ENCODE measurements around the gene MBD1.

MBD1 gene

DNA sequence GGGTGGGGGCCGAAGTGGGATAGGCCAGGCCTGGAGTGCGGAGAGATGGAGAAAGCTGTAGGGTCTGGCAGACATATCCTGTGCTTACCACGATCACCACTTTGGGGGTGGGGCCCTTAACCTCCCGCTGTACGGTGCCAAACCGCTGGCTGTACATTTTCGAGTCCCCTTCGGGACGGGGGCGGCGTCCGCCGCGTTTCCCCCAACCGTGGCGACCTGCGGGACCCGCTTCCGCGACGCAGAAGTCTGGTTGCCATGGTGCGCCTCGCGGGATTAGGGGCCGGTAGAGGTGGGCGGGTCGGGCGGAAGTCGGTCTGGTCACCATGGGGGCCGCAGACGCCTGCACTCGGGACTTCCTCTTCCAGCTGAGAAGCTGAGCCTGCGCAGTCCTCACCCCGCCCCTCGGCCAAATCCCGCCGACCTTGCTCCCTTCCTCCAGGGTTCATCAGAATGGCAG, 15.0 kb downstream of the MBD1 start, which contains the start of gene CFAP53:
Gene CFAP53, minus strand, starts transcription at position 248 of the 457 bp plus-strand sequence. Its CDS starts 91 bp downstream, at position 157.
- no peak within 1 kb of the TSS for H3K23ac ChIP-seq (ENCODE audit: low read length)
- no peak within 1 kb of the TSS for H2BK5ac ChIP-seq (ENCODE audit: low read depth, low read length, poor library complexity)
- peak within 1 kb of the TSS; percentile 7 for H3K18ac ChIP-seq (ENCODE audit: low read length)
- H2AK5ac ChIP-seq (ENCODE audit: low read length) = no peak within 1 kb of the TSS
- no peak within 1 kb of the TSS for H2BK120ac ChIP-seq (ENCODE audit: insufficient read depth, low read length, poor library complexity)
- peak within 1 kb of the TSS; percentile 90 for H3K4me3 ChIP-seq (ENCODE audit: low read depth, low read length)
- no peak within 1 kb of the TSS for H3K27ac ChIP-seq (ENCODE audit: low read depth, low read length)
- no peaks in the 10 kb centered on the region for H3K27me3 ChIP-seq (ENCODE audit: insufficient read depth, low read length)
- peak within 1 kb of the TSS; percentile 87 for H4K12ac ChIP-seq (ENCODE audit: low read depth, low read length)
- peaks cover 3% of the 10 kb centered on the region for H3K79me1 ChIP-seq (ENCODE audit: low read length)
- no peaks in the 10 kb centered on the region for H3K9me3 ChIP-seq (ENCODE audit: insufficient read depth, low read depth, low read length)
- H3K14ac ChIP-seq (ENCODE audit: low read length) = no peak within 1 kb of the TSS
- H3K4ac ChIP-seq (ENCODE audit: low read depth, low read length) = no peak within 1 kb of the TSS
- H3K79me2 ChIP-seq (ENCODE audit: control insufficient read depth, insufficient read depth, low read length, poor library complexity) = no peaks in the 10 kb centered on the region
- DNase-seq = peak; percentile 86 to 88
- WGBS (ENCODE audit: extremely low coverage, insufficient coverage, insufficient read length) = no CpG with 5 or more reads among the region's 37 CpGs
- peak within 1 kb of the TSS; percentile 84 for H3K4me2 ChIP-seq (ENCODE audit: low read length)
- H2AFZ ChIP-seq (ENCODE audit: insufficient read depth, low read length, poor library complexity) = peak within 1 kb of the TSS; percentile 81
- H4K91ac ChIP-seq (ENCODE audit: low read depth, low read length) = peak within 1 kb of the TSS; percentile 52
- peaks cover 3 to 4% of the 10 kb centered on the region in 2 experiments for H3K4me1 ChIP-seq (ENCODE audit: control insufficient read depth in 1 of 2, insufficient read depth in 2 of 2, low read length in 2 of 2)
- peak within 1 kb of the TSS; percentile 93 for H3K9ac ChIP-seq (ENCODE audit: low read length)
- peak within 1 kb of the TSS; percentile 84 for H4K8ac ChIP-seq (ENCODE audit: low read depth, low read length)
- H3K36me3 ChIP-seq (ENCODE audit: control insufficient read depth in 1 of 2, insufficient read depth in 2 of 2, low read length in 2 of 2) = peaks cover 14 to 23% of the 10 kb centered on the region in 2 experiments
- H2BK12ac ChIP-seq (ENCODE audit: low read length) = no peak within 1 kb of the TSS

DNA sequence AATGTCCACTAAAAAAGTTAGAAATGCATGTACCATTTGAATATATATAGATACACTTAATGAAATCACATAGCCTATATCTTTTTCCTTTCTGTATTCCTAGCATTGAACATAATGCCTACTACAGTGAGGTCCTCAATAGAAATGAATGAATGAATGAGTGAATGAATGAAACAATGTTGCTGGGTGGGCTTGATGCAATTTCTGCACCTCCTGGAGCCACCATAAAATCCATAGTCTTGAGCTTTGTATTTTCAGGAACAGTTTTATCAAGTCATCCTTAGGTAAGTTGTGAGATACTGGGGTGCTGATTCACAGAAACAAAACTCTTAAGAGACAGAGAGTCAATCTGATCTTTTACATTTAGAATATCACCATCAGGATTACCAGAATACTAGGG, 18.3 kb downstream of the MBD1 start:
- H3K4me1 ChIP-seq (ENCODE audit: control insufficient read depth in 1 of 2, insufficient read depth in 2 of 2, low read length in 2 of 2) = peaks cover 3 to 4% of the 10 kb centered on the region in 2 experiments
- no peak overlapping the region for H4K12ac ChIP-seq (ENCODE audit: low read depth, low read length)
- no peak overlapping the region for H3K23ac ChIP-seq (ENCODE audit: low read length)
- H2BK12ac ChIP-seq (ENCODE audit: low read length) = no peak overlapping the region
- H3K4me3 ChIP-seq (ENCODE audit: low read depth, low read length) = no peak overlapping the region
- H2AK5ac ChIP-seq (ENCODE audit: low read length) = no peak overlapping the region
- H4K8ac ChIP-seq (ENCODE audit: low read depth, low read length) = no peak overlapping the region
- no peaks in the 10 kb centered on the region for H3K79me2 ChIP-seq (ENCODE audit: control insufficient read depth, insufficient read depth, low read length, poor library complexity)
- no peaks in the 10 kb centered on the region for H3K27me3 ChIP-seq (ENCODE audit: insufficient read depth, low read length)
- H2BK5ac ChIP-seq (ENCODE audit: low read depth, low read length, poor library complexity) = no peak overlapping the region
- no peaks in the 10 kb centered on the region for H3K9me3 ChIP-seq (ENCODE audit: insufficient read depth, low read depth, low read length)
- H2BK120ac ChIP-seq (ENCODE audit: insufficient read depth, low read length, poor library complexity) = no peak overlapping the region
- peaks cover 3% of the 10 kb centered on the region for H3K79me1 ChIP-seq (ENCODE audit: low read length)
- H3K9ac ChIP-seq (ENCODE audit: low read length) = no peak overlapping the region
- DNase-seq = no peak
- H3K27ac ChIP-seq (ENCODE audit: low read depth, low read length) = no peak overlapping the region
- peaks cover 0 to 3% of the 10 kb centered on the region in 2 experiments for H3K36me3 ChIP-seq (ENCODE audit: control insufficient read depth in 1 of 2, insufficient read depth in 2 of 2, low read length in 2 of 2)
- H4K91ac ChIP-seq (ENCODE audit: low read depth, low read length) = no peak overlapping the region
- H3K14ac ChIP-seq (ENCODE audit: low read length) = no peak overlapping the region
- H3K4me2 ChIP-seq (ENCODE audit: low read length) = no peak overlapping the region
- H3K4ac ChIP-seq (ENCODE audit: low read depth, low read length) = no peak overlapping the region
- H3K18ac ChIP-seq (ENCODE audit: low read length) = no peak overlapping the region
- no peak overlapping the region for H2AFZ ChIP-seq (ENCODE audit: insufficient read depth, low read length, poor library complexity)

DNA sequence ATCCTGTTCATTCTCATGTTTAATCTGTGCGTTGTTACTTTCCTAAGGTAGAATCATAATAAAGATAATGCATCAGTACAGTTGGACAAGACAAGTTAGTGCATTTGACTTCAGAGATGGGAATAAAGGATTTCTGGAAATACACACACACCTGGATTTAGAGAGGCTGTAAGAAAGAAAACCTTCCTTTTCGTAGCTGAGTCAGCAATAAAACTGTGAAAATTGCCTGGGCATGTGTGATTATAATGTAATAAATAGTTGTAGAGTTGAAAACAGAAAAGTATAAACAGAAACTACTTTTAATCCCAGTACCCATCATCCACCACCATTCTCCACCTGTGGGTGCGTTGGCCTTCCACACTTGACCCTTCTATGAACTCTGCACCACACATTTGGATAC, 30.4 kb downstream of the MBD1 start:
- H3K27ac ChIP-seq (ENCODE audit: low read depth, low read length) = no peak overlapping the region
- no peaks in the 10 kb centered on the region for H3K36me3 ChIP-seq (ENCODE audit: control insufficient read depth in 1 of 2, insufficient read depth in 2 of 2, low read length in 2 of 2)
- H3K9ac ChIP-seq (ENCODE audit: low read length) = no peak overlapping the region
- no peaks in the 10 kb centered on the region for H3K79me2 ChIP-seq (ENCODE audit: control insufficient read depth, insufficient read depth, low read length, poor library complexity)
- no peak for DNase-seq
- H2BK120ac ChIP-seq (ENCODE audit: insufficient read depth, low read length, poor library complexity) = no peak overlapping the region
- H3K4ac ChIP-seq (ENCODE audit: low read depth, low read length) = no peak overlapping the region
- no peak overlapping the region for H3K14ac ChIP-seq (ENCODE audit: low read length)
- H3K4me2 ChIP-seq (ENCODE audit: low read length) = no peak overlapping the region
- WGBS (ENCODE audit: extremely low coverage, insufficient coverage, insufficient read length) = no CpG with 5 or more reads among the region's 3 CpGs
- H3K4me3 ChIP-seq (ENCODE audit: low read depth, low read length) = no peak overlapping the region
- no peak overlapping the region for H4K91ac ChIP-seq (ENCODE audit: low read depth, low read length)
- no peaks in the 10 kb centered on the region for H3K9me3 ChIP-seq (ENCODE audit: insufficient read depth, low read depth, low read length)
- H4K12ac ChIP-seq (ENCODE audit: low read depth, low read length) = no peak overlapping the region
- no peaks in the 10 kb centered on the region for H3K27me3 ChIP-seq (ENCODE audit: insufficient read depth, low read length)
- no peak overlapping the region for H2AK5ac ChIP-seq (ENCODE audit: low read length)
- no peak overlapping the region for H4K8ac ChIP-seq (ENCODE audit: low read depth, low read length)
- no peaks in the 10 kb centered on the region for H3K4me1 ChIP-seq (ENCODE audit: control insufficient read depth in 1 of 2, insufficient read depth in 2 of 2, low read length in 2 of 2)
- H2AFZ ChIP-seq (ENCODE audit: insufficient read depth, low read length, poor library complexity) = no peak overlapping the region
- no peak overlapping the region for H2BK5ac ChIP-seq (ENCODE audit: low read depth, low read length, poor library complexity)
- H3K18ac ChIP-seq (ENCODE audit: low read length) = no peak overlapping the region
- no peak overlapping the region for H3K23ac ChIP-seq (ENCODE audit: low read length)
- H2BK12ac ChIP-seq (ENCODE audit: low read length) = no peak overlapping the region
- no peaks in the 10 kb centered on the region for H3K79me1 ChIP-seq (ENCODE audit: low read length)

DNA sequence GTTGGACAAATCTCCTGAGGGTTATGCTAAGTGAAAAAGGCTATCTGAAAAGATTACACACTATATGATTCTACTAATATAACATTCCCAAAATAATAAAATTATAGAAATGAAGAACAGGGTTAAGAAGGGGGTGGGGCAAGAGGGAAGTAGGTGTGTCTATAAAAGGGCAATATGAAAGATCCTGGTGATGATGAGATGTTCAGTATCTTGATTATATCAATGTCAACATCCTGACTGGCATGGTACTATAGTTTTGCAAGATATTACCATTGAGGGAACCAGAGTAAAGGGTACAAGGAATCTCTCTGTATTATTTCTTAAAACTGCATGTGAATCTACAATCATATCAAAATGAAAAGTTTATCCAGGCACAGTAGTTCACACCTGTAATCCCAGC, 31.7 kb downstream of the MBD1 start:
- Histone ChIP-seq H2AFZ (ENCODE audit: insufficient read depth, low read length, poor library complexity) (no peak overlapping the region), H3K9ac (ENCODE audit: low read length) (no peak overlapping the region), H3K4ac (ENCODE audit: low read depth, low read length) (no peak overlapping the region), H3K36me3 (ENCODE audit: control insufficient read depth in 1 of 2, insufficient read depth in 2 of 2, low read length in 2 of 2) (no peaks in the 10 kb centered on the region), H3K4me3 (ENCODE audit: low read depth, low read length) (no peak overlapping the region), H3K27ac (ENCODE audit: low read depth, low read length) (no peak overlapping the region), H4K12ac (ENCODE audit: low read depth, low read length) (no peak overlapping the region), H2BK120ac (ENCODE audit: insufficient read depth, low read length, poor library complexity) (no peak overlapping the region), H3K18ac (ENCODE audit: low read length) (no peak overlapping the region), H3K79me2 (ENCODE audit: control insufficient read depth, insufficient read depth, low read length, poor library complexity) (no peaks in the 10 kb centered on the region), H2AK5ac (ENCODE audit: low read length) (no peak overlapping the region), H3K4me1 (ENCODE audit: control insufficient read depth in 1 of 2, insufficient read depth in 2 of 2, low read length in 2 of 2) (no peaks in the 10 kb centered on the region), H3K23ac (ENCODE audit: low read length) (no peak overlapping the region), H3K79me1 (ENCODE audit: low read length) (no peaks in the 10 kb centered on the region), H3K9me3 (ENCODE audit: insufficient read depth, low read depth, low read length) (no peaks in the 10 kb centered on the region), H2BK12ac (ENCODE audit: low read length) (no peak overlapping the region), H2BK5ac (ENCODE audit: low read depth, low read length, poor library complexity) (no peak overlapping the region), H4K91ac (ENCODE audit: low read depth, low read length) (no peak overlapping the region), H3K14ac (ENCODE audit: low read length) (no peak overlapping the region), H4K8ac (ENCODE audit: low read depth, low read length) (no peak overlapping the region), H3K27me3 (ENCODE audit: insufficient read depth, low read length) (no peaks in the 10 kb centered on the region), H3K4me2 (ENCODE audit: low read length) (no peak overlapping the region)
- DNase-seq = no peak
